DOHH2 (cell line): ENCODE results near the gene CD163L1.
"Not testable (repeated sequence)": the region's sequence is repeated elsewhere in the genome, so short reads cannot be mapped to it uniquely, and the experiment has no call there.

Experiments
- H3F3A ChIP-seq: fragments of 200-600 bp; sonication (generic), shearing (Covaris generic); 2 replicates; pipeline ENCODE4 v1.6.0; 2016; ENCODE audit warnings: antibody characterized with exemption, mild to moderate bottlenecking; ENCODE audit not compliant: control insufficient read depth, insufficient read depth
- H3K27ac ChIP-seq: fragments of 200-600 bp; sonication (generic); 2 replicates; pipeline ENCODE4 v1.5.1; 2014; ENCODE audit warnings: low read depth, mild to moderate bottlenecking, low read length, moderate library complexity
- H3K27me3 ChIP-seq: fragments of 200-600 bp; sonication (generic); 2 replicates; pipeline ENCODE4 v1.6.1; 2014; ENCODE audit warnings: mild to moderate bottlenecking, low read length, mixed read lengths; ENCODE audit not compliant: control insufficient read depth
- H3K36me3 ChIP-seq: fragments of 200-600 bp; sonication (generic); 2 replicates; pipeline ENCODE4 v1.6.1; 2014; ENCODE audit warnings: mild to moderate bottlenecking, low read length, moderate library complexity, mixed read lengths; ENCODE audit not compliant: control insufficient read depth
- H3K4me1 ChIP-seq: fragments of 200-600 bp; sonication (generic); 2 replicates; pipeline ENCODE4 v1.6.1; 2014; ENCODE audit warnings: mild to moderate bottlenecking, low read length, mixed read lengths; ENCODE audit not compliant: control insufficient read depth
- H3K4me2 ChIP-seq: fragments of 200-600 bp; sonication (generic); 2 replicates; pipeline ENCODE4 v1.6.0; 2014; ENCODE audit warnings: mild to moderate bottlenecking, low read length, moderate library complexity
- H3K4me3 ChIP-seq: fragments of 200-600 bp; sonication (generic); 2 replicates; pipeline ENCODE4 v1.5.1; 2014; ENCODE audit warnings: mild to moderate bottlenecking, low read length, mixed read lengths
- H3K79me2 ChIP-seq: fragments of 200-600 bp; sonication (generic); 2 replicates; pipeline ENCODE4 v1.6.1; 2014; ENCODE audit warnings: mild to moderate bottlenecking, low read length, mixed read lengths; ENCODE audit not compliant: control insufficient read depth
- H3K9me2 ChIP-seq: fragments of 200-600 bp; sonication (generic); replicated peaks from 2 replicates; pipeline ENCODE4 v1.6.1; 2014; ENCODE audit warnings: mild to moderate bottlenecking, low read length, mixed read lengths; ENCODE audit not compliant: control insufficient read depth
- H3K9me3 ChIP-seq: fragments of 200-600 bp; sonication (generic); 2 replicates; pipeline ENCODE4 v1.6.1; 2014; ENCODE audit warnings: antibody characterized with exemption, low read length, mixed read lengths; ENCODE audit not compliant: control insufficient read depth, insufficient read depth
- H4K20me1 ChIP-seq: fragments of 200-600 bp; sonication (generic); 2 replicates; pipeline ENCODE4 v1.6.0; 2014; ENCODE audit warnings: low read depth, mild to moderate bottlenecking, antibody characterized with exemption, low read length, moderate library complexity; ENCODE audit not compliant: control insufficient read depth, insufficient read depth
- EZH2phosphoT487 ChIP-seq: fragments of 200-600 bp; sonication (generic); IDR thresholded peaks from 2 replicates; pipeline ENCODE4 v1.6.1; 2017; ENCODE audit warnings: borderline replicate concordance, mild to moderate bottlenecking, antibody characterized with exemption, low read length, moderate library complexity, mixed read lengths
- TF ChIP-seq, protein P1 (sequence below): fragments of 200-600 bp; sonication (generic); IDR thresholded peaks from one replicate; pipeline ENCODE4 v1.5.1; 2014; ENCODE audit warnings: antibody characterized with exemption, mild to moderate bottlenecking, low read depth, low read length; ENCODE audit not compliant: poor library complexity, severe bottlenecking

CD163L1 gene

GRCh38 chr12:7346551-7347225 lies 97.3 kb downstream of the CD163L1 start:
- no peak overlapping the region for H3K4me2 ChIP-seq
- no peaks in the 10 kb centered on the region for H3K9me3 ChIP-seq
- H3K4me3 ChIP-seq: no peak overlapping the region
- TF ChIP-seq EZH2phosphoT487: no peak
- TF ChIP-seq, protein P1, sequence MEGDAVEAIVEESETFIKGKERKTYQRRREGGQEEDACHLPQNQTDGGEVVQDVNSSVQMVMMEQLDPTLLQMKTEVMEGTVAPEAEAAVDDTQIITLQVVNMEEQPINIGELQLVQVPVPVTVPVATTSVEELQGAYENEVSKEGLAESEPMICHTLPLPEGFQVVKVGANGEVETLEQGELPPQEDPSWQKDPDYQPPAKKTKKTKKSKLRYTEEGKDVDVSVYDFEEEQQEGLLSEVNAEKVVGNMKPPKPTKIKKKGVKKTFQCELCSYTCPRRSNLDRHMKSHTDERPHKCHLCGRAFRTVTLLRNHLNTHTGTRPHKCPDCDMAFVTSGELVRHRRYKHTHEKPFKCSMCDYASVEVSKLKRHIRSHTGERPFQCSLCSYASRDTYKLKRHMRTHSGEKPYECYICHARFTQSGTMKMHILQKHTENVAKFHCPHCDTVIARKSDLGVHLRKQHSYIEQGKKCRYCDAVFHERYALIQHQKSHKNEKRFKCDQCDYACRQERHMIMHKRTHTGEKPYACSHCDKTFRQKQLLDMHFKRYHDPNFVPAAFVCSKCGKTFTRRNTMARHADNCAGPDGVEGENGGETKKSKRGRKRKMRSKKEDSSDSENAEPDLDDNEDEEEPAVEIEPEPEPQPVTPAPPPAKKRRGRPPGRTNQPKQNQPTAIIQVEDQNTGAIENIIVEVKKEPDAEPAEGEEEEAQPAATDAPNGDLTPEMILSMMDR: no peak
- no peaks in the 10 kb centered on the region for H3K4me1 ChIP-seq
- H3F3A ChIP-seq: no peaks in the 10 kb centered on the region
- H3K27me3 ChIP-seq: peaks cover 2% of the 10 kb centered on the region; the same call in 1 of the 2 replicates
- H3K79me2 ChIP-seq: no peaks in the 10 kb centered on the region
- no peak overlapping the region for H3K27ac ChIP-seq
- no peaks in the 10 kb centered on the region for H3K9me2 ChIP-seq
- H3K36me3 ChIP-seq: no peaks in the 10 kb centered on the region
- no peaks in the 10 kb centered on the region for H4K20me1 ChIP-seq

DNA sequence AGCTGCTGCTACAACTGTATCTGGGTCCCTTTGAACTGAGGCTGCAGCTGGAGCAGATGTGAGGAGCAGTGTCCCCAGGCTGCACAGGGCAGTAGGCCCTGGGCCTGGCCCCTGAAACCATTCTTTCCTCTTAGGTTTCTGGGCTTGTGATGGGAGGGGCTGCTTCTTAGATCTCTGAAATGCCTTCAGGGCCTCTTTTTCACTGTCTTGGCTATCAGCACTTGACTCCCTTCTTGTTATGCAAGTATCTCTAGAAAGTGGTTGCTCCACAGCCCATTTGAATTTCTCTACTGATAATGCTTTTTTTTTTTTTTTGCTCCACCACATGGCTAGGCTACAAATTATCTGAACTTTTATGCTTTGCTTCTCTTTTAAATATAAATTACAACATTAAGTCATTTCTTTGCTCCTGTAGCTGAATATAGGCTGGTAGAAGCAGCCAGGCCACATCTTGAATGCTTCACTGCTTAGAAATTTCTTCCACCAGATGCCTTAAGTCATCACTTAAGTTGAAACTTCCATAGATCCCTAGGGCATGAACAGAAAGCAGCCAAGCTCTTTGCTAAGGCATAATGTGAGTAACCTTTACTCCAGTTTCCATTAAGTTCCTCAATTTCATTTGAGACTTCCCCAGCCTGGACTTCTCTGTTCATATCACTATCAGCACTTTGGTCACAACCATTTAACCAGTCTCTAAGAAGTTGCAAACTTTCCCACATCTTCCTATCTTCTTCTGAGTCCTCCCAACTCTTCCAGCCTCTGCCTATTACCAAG lies 98.9 kb downstream of the CD163L1 start:
- Histone ChIP-seq H3K79me2 (no peaks in the 10 kb centered on the region), H3K27me3 (peaks cover 2% of the 10 kb centered on the region; the same call in 1 of the 2 replicates), H3K36me3 (no peaks in the 10 kb centered on the region), H3K4me1 (no peaks in the 10 kb centered on the region), H3F3A (no peaks in the 10 kb centered on the region), H3K9me2 (no peaks in the 10 kb centered on the region), H3K27ac (no peak overlapping the region), H3K4me3 (no peak overlapping the region), H3K4me2 (no peak overlapping the region), H4K20me1 (no peaks in the 10 kb centered on the region), H3K9me3 (no peaks in the 10 kb centered on the region)
- no peak for TF ChIP-seq EZH2phosphoT487
- TF ChIP-seq, protein P1: no peak

DNA sequence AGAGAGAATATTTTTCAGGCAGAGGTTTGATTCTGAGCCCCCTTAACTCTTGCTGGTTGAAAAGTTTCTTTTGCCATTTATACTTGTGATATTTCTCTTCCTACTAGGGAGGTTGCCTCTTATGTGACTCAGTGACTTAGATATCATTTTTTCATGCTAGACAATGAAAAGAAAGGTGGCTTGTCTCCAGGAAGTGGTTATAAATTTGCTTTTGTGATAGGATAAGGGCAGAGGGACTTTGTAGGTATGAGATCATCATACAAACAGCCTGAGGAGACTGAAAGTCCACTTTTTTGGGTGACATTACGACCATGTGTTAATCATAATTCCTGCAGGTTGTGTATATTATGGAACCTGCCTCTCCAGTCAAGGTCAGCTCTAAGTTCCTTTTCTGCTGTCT lies 104.3 kb downstream of the CD163L1 start:
- Histone ChIP-seq H3K9me2 (no peaks in the 10 kb centered on the region), H3K36me3 (no peaks in the 10 kb centered on the region), H3K27me3 (no peaks in the 10 kb centered on the region), H3K4me3 (no peak overlapping the region), H3K79me2 (no peaks in the 10 kb centered on the region), H3K4me2 (no peak overlapping the region), H3F3A (no peaks in the 10 kb centered on the region), H3K27ac (no peak overlapping the region), H3K9me3 (no peaks in the 10 kb centered on the region), H4K20me1 (no peaks in the 10 kb centered on the region), H3K4me1 (no peaks in the 10 kb centered on the region)
- TF ChIP-seq, protein P1: no peak
- TF ChIP-seq EZH2phosphoT487: no peak

GRCh38 chr12:7337790-7338189 lies 106.2 kb downstream of the CD163L1 start:
- not testable (repeated sequence) for H3K4me1 ChIP-seq, H3K4me3 ChIP-seq, H3K79me2 ChIP-seq, H3F3A ChIP-seq, H3K4me2 ChIP-seq, H3K9me2 ChIP-seq, H3K9me3 ChIP-seq, H4K20me1 ChIP-seq, H3K36me3 ChIP-seq, H3K27me3 ChIP-seq, H3K27ac ChIP-seq
